Nucleus accumbens (tissue), 56 donors: Measurements from ENCODE around the gene ACTR8.

ENCODE experiments used
- DNase-seq, 56 donors: peaks; one replicate each; lab custom pipeline; 2025; lab: John Stamatoyannopoulos, UW

Gene ACTR8

DNA sequence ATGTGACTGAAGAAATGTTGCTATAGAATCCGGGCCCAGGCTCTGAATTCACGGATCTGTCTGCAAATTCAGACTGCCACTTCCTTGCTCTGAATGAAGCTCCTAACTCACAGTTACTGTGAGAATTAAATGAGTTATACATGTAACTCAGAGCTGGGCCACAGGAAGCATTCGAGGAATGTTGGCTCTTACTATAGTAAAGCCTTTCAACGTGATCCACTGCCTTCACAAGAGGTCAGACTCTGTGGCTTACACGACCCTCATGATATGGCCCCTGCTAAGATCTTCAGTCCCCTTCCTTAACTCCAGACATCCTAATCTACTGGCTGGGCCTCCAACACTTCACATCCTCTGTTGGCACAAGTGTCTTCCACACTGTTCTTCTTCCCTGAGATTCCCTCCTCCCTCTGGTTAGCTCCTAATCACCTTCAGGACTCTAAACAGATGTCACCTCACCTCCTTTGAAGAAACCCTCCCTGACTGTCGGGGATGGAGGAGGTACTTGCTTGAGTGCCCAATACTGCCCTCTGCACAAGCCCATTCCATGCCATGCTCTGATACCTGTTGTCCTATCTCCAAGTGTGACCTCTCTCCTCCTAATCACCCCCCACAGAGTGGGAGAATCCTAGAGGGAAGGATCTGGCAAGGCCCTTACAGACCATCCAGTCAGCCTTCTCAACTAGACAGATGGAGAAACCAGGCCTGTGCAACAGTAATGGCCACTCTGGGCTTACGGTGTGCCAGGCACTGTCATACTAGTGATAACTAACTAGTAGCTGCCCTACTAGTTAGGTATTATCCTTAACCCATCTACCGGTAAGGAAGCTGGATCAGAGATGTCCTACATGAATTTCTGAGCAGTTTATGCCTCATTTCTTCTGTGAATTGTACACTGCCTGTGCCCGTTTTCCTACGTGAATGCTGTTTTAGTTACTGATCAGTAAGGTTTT lies 1.3 kb downstream of the ACTR8 start:
- DNase-seq = no peak

DNA sequence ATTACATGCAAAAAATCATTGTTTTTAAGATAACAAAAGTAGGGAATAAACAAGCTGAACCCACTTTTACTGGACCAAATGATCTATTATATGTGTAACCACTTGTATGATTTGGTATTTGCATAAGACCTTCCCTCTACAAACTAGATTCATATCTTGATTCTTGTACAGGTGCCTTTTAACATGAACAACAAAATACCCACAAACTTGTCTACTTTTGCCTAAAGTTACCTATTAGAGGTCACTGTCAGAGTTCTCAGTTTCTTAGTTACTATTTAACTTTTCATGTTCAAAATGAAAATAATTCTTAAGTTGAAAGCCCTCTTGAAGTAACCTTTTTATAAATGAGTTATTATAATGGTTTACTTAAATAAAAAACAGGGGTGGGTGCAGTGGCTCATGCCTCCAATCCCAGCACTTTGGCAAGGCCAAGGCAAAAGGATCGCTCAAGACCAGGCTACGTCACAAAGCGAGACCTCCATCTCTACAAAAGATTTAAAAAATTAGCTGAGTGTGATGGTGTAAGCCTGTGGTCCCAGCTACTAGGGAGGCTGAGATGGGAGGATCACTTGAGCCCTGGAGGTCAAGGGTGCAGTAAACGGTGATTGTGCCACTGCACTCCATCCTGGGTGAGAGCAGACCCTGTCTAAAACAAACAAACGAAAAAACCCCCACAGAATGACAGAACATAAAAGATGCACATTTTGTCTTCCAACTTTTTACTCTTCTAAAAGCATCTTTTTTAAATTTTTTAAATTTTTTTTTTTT lies 16.0 kb downstream of the ACTR8 start:
- no peak for DNase-seq

DNA sequence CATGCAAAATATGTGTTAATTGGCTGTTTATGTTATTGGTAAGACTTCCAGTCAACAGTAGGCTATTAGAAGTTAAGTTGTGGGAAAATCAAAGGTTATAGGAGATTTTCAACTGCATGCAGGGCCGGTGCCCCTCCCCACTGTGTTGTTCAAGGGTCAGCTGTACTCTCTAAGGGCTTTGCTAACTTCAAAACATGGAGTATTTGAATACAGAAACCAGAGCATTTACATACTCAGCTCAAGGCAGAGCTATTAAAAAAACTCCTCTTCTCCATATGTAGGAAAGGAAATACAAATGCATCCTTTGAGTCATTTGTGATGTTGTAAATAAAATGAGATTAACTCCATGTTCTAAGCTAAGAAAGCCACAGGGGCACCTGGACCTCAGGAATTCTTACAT lies 18.8 kb downstream of the ACTR8 start:
- no peak for DNase-seq

DNA sequence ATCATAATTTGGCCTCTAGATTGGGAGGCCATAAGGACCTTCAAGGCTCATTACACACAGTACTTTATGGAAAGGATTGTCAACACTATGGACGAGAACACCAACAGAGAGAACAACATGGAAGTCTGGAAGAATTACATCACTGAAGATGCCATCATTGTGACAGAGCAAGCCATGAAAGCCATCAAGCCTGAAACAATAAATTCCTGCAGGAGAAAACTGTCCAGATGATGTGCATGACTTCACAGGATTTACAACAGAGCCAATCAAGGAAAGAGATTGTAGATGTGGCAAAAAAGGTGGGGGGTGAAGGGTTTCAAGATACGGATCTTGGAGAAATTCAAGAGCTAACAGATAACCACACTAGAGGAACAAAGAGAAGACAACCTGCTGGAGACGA lies 19.7 kb downstream of the ACTR8 start:
- no peak for DNase-seq

DNA sequence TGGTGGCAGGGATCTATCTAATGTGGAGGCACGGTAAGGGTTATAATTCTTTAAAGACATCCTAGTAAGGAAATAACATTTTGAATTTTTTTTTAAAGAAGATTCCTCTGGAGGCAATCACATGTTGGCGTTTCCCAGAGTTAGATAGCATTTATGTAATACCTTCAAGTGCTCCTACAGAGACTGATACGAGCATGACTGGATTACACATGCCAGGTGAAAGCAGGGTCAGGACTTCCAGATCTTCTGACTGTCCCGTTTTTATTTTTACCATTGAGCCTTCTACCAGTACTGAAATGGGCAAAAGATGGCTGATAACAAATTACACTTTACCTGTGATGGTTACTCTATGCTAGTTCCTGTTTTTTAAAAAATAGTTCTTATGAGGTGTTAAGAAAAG lies 21.8 kb downstream of the ACTR8 start:
- no peak for DNase-seq

DNA sequence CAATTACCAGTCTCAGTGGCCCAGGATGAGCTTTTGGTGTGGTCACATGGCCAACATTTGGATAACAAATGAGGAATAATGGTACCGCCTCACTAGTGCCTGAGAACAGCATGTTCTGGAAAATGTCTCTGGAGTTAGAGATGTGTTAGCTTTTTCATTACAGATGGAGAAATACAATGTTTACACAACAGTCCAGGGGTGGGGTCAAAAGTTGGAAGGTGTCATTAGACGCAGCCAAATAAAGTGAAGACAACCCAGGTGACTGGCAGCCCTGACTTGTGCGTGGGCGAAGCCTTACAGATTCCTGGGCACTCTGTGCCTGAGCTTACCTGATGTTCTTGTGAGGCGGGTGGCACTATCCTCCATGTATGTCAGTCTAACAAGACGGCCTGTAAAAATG lies 22.8 kb downstream of the ACTR8 start:
- no peak for DNase-seq

DNA sequence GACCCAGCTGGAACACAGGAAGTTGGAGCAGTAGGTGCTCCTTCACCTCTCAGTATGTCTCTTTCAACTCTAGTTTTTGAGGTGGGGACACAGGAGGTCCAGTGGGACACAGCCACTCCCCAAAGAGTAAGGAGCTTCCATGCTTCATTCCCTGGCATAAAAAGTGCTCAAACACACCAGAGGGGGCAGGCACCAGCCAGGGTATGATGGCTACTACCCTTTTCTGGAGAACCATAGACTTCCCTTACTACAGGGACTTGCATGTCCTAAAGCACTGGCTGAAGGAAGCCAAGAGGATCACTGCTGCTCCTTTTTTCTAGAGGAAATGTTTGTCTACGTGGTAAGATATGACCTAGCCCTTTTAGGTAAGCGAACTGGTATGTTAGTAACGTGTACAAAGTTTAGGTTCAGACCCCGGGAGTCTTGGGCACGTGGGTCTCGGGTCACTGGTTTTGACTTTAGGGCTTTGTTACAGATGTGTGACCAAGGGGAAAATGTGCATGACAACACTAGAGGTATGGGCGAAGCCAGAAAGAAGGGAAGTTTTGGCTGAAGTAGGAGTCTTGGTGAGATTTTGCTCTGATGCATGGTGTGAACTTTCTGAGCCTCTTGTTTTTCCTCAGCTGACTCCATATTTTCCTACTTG lies 23.7 kb downstream of the ACTR8 start:
- no peak for DNase-seq

DNA sequence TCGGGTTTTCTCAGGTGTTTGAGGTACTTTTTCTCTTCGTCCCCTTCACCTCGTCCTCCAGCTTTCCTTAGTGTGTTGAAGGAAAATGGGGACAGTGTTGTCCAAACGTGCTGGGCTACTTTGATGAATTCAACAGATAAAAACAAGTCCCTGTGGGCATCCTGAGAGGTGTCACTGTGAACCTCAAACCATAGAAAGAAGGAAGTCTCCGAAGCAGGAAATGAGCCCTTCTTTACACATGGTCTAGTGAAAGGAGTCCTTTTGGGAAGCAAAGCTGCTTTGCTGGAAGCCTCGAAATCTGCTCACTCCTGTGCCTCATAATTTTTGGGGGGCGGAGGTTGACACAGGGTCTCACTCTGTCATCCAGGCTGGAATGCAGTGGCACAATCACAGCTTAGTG lies 25.0 kb downstream of the ACTR8 start:
- no peak for DNase-seq

DNA sequence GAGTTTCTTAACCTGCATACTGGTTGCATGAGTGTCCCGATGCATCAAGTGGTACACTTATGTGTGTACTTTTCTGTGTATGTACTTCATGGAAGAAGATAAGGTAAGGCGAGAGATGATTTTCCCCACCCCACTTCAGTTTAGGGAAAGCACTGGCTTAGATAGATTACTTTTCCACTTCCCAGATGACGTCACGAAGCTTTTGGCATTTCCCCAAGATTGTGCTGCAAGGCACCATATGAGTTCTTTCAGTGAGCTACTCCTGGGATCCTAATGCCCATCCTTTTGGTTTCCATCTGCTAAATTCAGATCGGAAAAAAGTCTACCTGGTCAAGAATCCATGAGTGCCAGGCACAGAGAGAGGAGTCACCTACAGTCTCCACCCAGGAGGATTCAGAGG lies 31.1 kb downstream of the ACTR8 start:
- peak in 1 of 56 donors; percentile 28 for DNase-seq

DNA sequence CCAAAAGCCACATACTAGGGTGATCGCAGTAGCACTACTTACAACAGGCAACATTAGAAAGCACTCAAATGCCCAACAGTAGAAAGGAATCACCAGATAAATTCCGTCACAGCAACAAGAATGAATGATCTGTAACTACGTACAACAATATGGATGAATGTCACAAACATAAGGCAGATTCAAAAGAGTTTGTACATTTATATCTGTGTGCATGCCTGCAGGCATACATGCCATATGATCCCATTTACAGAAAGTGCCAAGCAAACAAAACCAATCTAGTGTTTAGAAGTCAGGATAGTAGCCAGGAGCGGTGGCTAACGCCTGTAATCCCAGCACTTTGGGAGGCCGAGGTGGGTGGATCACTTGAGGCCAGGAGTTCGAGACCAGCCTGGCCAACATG lies 32.0 kb downstream of the ACTR8 start:
- DNase-seq = no peak

DNA sequence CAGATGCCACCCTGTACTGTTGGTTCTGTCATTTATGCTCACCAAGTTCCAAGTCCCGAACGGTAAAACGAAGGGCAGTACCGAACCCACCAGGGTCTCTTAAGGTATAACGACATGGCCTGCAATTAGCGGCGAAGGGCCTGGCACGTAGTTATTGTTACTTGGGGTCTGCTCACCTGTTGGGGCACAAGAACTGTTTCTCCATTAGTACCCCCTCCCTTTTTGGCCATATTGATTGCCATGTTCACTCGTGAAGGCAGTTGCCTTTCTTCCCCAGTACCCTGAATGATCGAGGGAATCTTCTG lies 35.1 kb downstream of the ACTR8 start:
- DNase-seq = no peak

DNA sequence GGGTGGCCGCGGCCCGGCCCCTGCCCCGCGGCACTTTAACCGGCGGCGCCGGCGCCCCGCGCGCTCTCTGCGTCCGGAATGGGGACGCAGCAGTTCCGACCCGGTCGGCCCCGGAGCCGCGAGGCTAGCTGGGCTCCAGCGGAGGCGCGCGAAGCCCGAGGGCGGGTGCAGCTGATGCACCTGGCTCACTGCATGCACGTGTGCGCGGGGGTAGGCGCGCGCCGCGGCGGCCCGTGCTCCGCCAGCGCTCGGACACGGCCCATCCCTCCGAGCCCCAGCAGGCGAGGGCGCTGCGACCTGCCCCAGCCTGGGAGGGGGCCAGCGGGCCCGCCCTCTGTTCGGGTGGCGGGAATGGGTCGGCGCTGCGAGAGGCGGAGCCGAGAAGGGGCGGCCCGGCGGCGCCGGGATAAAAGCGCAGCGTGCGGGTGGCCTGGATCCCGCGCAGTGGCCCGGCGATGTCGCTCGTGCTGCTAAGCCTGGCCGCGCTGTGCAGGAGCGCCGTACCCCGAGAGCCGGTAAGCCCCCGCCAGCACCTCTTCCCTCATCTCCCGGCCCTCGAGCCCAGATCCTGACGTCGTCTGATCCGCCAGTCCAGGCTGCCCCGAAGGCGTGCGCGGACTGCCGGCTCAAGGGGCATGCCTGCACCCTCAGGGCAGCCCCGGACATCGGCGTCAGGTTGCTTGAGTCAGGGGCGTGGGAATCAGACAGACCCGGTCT lies 35.7 kb downstream of the ACTR8 start, which contains the start of the genes CHDH and IL17RB:
Gene CHDH, minus strand, starts transcription at position 286 of the 717 bp plus-strand sequence. CDS start 22,411 bp downstream, outside the sequence.
Gene IL17RB, plus strand, starts transcription at position 435 of the 717 bp plus-strand sequence. Its CDS starts 21 bp downstream, at position 456.
- peak in 53 of 56 donors; percentile 7 to 86 (median 61) for DNase-seq

DNA sequence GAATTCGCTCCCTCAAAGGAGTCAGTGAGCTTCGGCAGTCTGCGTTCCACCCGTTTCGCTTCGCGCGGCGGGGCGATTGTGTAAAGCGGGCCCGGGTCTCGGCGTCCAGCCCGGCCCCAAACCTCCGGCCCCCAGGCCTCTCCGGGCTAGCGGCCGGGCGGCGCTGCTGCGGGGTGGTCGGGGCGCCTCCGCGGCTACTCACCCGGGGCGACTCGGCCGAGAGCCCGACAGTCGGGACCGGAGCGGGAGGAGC lies 36.1 kb downstream of the ACTR8 start:
- DNase-seq = peak in 4 of 56 donors; percentile 42 to 65 (median 54)

DNA sequence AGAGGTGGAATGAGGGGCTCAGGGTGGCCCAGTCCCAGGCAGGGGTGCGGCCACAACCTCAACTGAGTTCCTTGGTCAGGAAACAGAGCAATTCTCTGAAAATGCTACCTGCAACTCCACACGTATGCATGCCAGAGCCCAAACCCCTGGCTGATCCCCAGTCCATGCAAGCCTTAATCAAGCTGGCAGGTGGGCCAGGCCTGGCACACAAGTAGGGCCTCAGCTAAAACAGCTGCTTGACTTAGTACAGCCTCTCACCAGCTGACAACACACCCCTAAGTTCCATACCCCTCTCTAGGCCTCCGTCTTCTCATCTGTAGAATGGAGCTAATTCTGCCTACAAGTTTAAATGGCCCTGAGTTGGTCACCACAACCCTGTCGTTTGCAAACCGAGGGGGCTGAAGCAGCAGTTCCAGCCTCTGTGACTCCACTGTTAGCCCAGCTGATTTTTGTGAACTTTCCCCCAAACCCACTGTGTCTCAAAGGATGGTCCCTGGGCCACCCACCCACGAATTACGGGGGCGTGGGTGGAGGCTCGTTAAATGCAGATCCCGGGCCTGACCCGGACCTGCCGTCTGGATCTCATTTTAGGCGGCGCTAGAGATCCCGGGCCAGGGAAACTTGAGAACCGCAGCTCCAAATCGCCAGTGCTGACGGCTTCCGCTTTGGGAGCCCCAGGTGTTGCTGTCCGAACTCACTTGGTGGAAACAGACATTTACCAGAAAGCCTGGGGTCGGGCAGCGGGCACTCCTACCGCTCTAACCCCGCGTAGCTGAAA lies 36.7 kb downstream of the ACTR8 start:
- DNase-seq = peak in 28 of 56 donors; percentile 16 to 65 (median 31)

DNA sequence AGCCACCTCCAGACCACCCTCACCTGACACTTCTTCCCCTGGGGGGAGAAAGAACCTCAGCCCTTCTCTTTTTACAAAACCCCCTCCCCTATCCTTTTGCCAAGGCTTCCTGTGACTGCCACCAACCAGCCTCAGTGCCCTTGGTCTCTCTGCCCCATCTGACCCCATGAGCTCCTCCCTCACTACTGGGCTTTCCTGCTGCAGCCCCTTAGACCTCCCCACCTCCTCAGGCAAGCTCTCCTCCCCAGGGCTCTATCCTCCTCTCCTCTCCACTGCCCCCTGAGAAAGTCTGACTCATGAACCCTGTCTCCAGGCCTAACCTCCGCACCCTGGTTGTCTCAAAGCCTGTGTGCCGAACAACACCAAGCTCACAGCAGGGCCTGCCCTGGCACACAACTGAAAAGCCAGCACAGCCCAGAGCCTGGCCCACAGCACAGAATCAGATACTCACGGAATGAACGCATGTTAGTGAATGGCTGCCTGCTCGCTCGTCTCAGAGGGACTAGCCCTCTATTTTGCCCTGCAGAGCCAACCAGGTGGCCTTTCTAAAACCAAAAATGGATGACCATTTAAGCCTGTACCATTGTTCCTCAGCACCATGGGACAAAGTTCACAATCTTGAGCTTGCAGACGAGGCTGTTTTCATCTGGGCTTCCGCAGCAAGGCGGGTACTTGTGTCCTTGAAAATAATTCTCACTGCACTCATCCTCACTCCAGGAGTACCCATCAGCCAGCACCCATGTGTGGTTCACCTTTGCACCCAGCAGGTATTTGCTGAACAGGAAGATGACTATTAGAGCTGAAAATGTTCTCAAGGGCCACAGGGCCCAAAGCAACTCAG lies 37.5 kb downstream of the ACTR8 start:
- DNase-seq = peak in 19 of 56 donors; percentile 13 to 70 (median 28)

DNA sequence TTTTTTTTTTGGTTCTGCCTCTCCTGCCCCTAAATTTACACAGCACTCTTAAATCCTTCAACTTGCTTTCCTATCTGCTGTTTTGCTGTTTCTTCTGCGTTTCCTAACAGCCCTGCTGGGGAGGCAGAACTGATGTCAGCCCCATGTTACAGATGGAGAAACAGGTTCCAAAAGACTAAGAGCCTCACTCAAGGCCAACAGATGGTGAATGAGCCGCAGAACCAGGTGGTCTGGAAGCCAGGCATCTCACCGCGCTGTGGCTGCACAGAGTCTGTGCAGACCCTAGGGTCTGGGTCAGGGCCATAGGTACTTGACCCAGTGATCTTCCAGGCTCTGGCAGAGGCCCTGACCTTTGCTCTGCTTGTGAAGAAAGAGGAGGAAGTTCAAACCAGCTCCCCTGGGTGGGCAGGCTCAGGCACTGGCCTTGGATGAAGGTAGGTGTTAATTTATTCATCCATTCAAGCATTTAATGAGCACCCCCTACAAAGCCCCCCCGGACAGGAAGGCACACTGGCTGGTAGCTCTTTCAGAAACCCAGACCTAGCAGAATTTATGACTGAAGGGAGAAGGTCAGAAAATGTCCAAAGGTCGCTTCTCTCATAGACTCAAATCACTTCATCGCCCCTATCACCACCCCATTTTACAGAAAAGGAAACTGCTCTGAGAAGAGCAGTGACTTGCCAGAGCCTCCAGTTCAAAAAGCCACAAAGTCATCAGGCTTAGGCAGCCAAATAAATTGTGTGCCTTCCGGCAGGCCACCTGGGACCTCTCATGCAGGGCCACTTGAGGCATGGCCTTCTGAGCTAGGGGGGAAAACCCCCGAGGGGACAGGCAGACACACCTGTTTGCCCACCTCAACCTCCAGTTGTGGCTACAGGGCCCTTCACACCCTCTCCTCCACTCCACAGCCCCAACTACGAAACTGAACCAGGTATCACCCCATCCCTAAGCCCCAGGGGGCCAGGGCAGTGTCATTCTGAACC lies 38.5 kb downstream of the ACTR8 start:
- DNase-seq = peak in 3 of 56 donors; percentile 32 to 37 (median 36)

DNA sequence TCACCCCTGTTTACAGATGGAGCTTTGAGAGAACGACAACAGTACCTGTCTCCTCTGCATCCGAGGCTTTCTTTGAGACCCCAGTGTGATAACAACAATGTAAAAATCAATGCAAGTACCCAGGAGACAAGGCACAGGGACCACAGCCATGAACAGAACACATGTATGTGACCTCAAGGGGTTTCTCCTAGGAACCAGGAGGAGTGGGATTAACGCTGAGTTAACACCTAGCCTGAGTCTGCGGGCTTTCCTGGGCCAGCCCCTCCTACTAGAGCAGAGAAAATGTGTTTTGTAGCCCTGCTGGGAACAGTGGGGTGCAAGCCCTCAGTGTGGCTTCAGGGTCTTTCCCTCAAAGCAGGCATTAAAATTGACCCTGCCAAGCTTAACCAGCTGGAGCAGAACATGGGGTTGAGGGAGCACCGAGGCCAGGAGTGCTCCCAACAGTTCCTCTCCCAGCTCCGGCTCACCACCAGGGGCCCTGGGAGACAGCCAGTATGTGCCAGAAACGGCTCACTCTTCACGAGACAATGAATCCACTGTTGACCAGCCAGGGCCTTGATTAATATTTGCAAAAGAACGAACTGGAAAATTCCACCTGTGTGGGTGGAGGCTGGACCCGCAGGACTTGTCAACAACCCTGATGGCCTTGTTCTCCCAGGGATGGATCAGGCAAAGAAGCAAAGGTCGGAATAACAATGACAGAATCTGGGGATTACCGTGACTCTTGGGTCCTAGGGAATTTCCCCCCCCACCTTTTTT lies 39.3 kb downstream of the ACTR8 start:
- peak; percentile 12 to 94 (median 75) for DNase-seq
